K562 (cell line): ENCODE results near the gene SRI. TPM values are rescaled to one million over a fixed set of nuclear protein-coding genes. Genes with fewer than 3 reads are reported as not detected.

Experiments
- AFF1 ChIP-seq, 2 experiments: fragments of 450-650 bp; IDR thresholded peaks; 2 replicates each; pipeline ENCODE4 v1.6.1; 2018; ENCODE audit warnings: mild to moderate bottlenecking in 2 of 2, low read depth in 1 of 2; ENCODE audit not compliant: partially characterized antibody in 2 of 2
- ARID1B ChIP-seq: fragments of 450-650 bp; IDR thresholded peaks from 2 replicates; pipeline ENCODE4 v1.6.1; 2016; ENCODE audit warnings: antibody characterized with exemption, mild to moderate bottlenecking, inconsistent platforms
- ATF1 ChIP-seq, 2 experiments: fragments of 450-650 bp in 1 of 2; IDR thresholded peaks; 2 replicates each; pipeline ENCODE4 v1.6.1; 2016; ENCODE audit warnings: missing compliant biosample characterization in 1 of 2, missing genetic modification characterization in 1 of 2
- COPS2 ChIP-seq: fragments of 450-650 bp; conservative IDR thresholded peaks from 2 replicates; pipeline ENCODE4 v1.6.1; 2016; ENCODE audit warnings: mild to moderate bottlenecking, moderate library complexity
- CTBP1 ChIP-seq: fragments of 450-650 bp; IDR thresholded peaks from 2 replicates; pipeline ENCODE4 v1.6.1; 2016; ENCODE audit warnings: borderline replicate concordance
- DACH1 ChIP-seq: fragments of 450-650 bp; IDR thresholded peaks from 2 replicates; pipeline ENCODE4 v1.6.1; 2018; ENCODE audit not compliant: partially characterized antibody
- DNMT1 ChIP-seq: fragments of 450-650 bp; IDR thresholded peaks from 2 replicates; pipeline ENCODE4 v1.6.1; 2016; ENCODE audit warnings: antibody characterized with exemption, mild to moderate bottlenecking
- HOMEZ ChIP-seq: fragments of 250-450 bp; sonication (Bioruptor Pico); IDR thresholded peaks from 2 replicates; pipeline ENCODE4 v1.4.0; 2020; ENCODE audit warnings: mild to moderate bottlenecking, moderate library complexity
- IRF9 ChIP-seq: fragments of 450-650 bp; IDR thresholded peaks from 2 replicates; pipeline ENCODE4 v1.6.1; 2016; ENCODE audit warnings: missing biosample characterization, missing genetic modification characterization
- KLF16 ChIP-seq: IDR thresholded peaks from 2 replicates; pipeline ENCODE4 v1.6.1; 2016; ENCODE audit warnings: antibody characterized with exemption
- NCOA4 ChIP-seq: fragments of 450-650 bp; IDR thresholded peaks from 2 replicates; pipeline ENCODE4 v1.6.1; 2018; ENCODE audit warnings: mild to moderate bottlenecking; ENCODE audit not compliant: partially characterized antibody
- POLR2AphosphoS2 ChIP-seq: IDR thresholded peaks from 2 replicates; pipeline ENCODE4 v1.6.1; 2012; ENCODE audit warnings: low read length, improper control_type of control experiment
- SMAD1 ChIP-seq: fragments of 150-350 bp; IDR thresholded peaks from 2 replicates; pipeline ENCODE4 v1.6.1; 2014; ENCODE audit warnings: low read length, low read depth; ENCODE audit not compliant: partially characterized antibody
- SMARCE1 ChIP-seq: fragments of 450-650 bp; IDR thresholded peaks from 2 replicates; pipeline ENCODE4 v1.7.1; 2016; ENCODE audit warnings: mild to moderate bottlenecking
- STAT6 ChIP-seq: sonication (generic); formaldehyde crosslinking; IDR thresholded peaks from 2 replicates; pipeline ENCODE4 v1.8.1; 2023; ENCODE audit warnings: mild to moderate bottlenecking, missing genetic modification reagents
- ZNF121 ChIP-seq: sonication (generic); formaldehyde crosslinking; conservative IDR thresholded peaks from 2 replicates; pipeline ENCODE4 v1.8.0; 2022; ENCODE audit warnings: missing genetic modification reagents
- ZNF449 ChIP-seq: fragments of 250-450 bp; sonication (Bioruptor Pico); IDR thresholded peaks from 2 replicates; pipeline ENCODE4 v1.8.0; 2022; ENCODE audit warnings: moderate library complexity, mild to moderate bottlenecking, inconsistent platforms
- ZNF766 ChIP-seq: fragments of 200-800 bp; sonication (Bioruptor generic); conservative IDR thresholded peaks from 2 replicates; pipeline ENCODE4 v1.6.1; 2016; ENCODE audit warnings: missing genetic modification characterization, missing compliant biosample characterization
- polyA plus RNA-seq, 8 experiments: library from polyadenylated mRNA; depleted of rRNA in 4 of 8; stranded (reverse) in 5 of 8; unstranded in 3 of 8; fragments of >200 nt; fragmentation: Nextera tagmentation in 2 of 8; fragmentation: Illumina TruSeq in 1 of 8; extraction: Ambion mirVana in 2 of 8; extraction: Trizol in 1 of 8; gene quantifications; 2 replicates each; pipeline versions ENCODE4 v1.2.1 to v1.2.3, GENCODE V29; 2011 to 2014; ENCODE audit warnings: inconsistent platforms in 1 of 8, missing spikeins in 1 of 8
- total RNA-seq, 7 experiments: library from RNA; depleted of rRNA in 6 of 7; stranded (reverse); fragments of >200 nt in 6 of 7; fragmentation: Illumina TruSeq in 2 of 7; extraction: Trizol in 2 of 7; gene quantifications; 2 replicates each; pipeline versions ENCODE4 v1.2.1 to v1.2.3, GENCODE V29; 2011 to 2021; ENCODE audit warnings: low replicate concordance in 1 of 7

SRI gene
- total and polyA plus RNA-seq, 9 of the 15 experiments (the other 6 are each of a cell fraction or from before 2014, with no cell fraction given) = 56.4 to 158 (median 119) TPM

GRCh38 chr7:88205179-88205578 is 14.7 kb downstream of the SRI start (continued):
- peak; percentile 44; the same call in 1 of the 2 replicates for TF ChIP-seq ZNF449
- peak; percentile 57 for TF ChIP-seq KLF16
- TF ChIP-seq AFF1 (IDR thresholded peaks at IDR 0.05; ENCODE audit: low read depth in 1 of 2, partially characterized antibody in 2 of 2) = no peak
- no peak for TF ChIP-seq SMAD1
- no peak for TF ChIP-seq STAT6 (CRISPR knock-in tag)
- TF ChIP-seq NCOA4 = no peak
- TF ChIP-seq COPS2 = no peak
- TF ChIP-seq DNMT1 = no peak
- no peak for TF ChIP-seq POLR2AphosphoS2
- no peak for TF ChIP-seq CTBP1
- no peak for TF ChIP-seq ZNF121 (CRISPR knock-in tag)
- peak; percentile 47; the same call in 1 of the 2 replicates for TF ChIP-seq ZNF766
- no peak for TF ChIP-seq DACH1
- peak; percentile 90 for TF ChIP-seq ARID1B
- TF ChIP-seq IRF9 (tag) = no peak
- no peak for TF ChIP-seq HOMEZ (CRISPR knock-in tag)
- no peak for TF ChIP-seq ATF1 (CRISPR knock-in tag; IDR thresholded peaks at IDR 0.05)
- no peak for TF ChIP-seq ATF1 (tag; IDR thresholded peaks at IDR 0.05)
- TF ChIP-seq SMARCE1 = peak; percentile 35; the same call in 1 of the 2 replicates
